HepG2 (cell line): ENCODE data around the gene AFG1L.

Source experiments
- CAMTA2 ChIP-seq: sonication (generic); formaldehyde crosslinking; IDR thresholded peaks from 2 replicates; pipeline ENCODE4 v1.4.0; 2020; ENCODE audit warnings: mild to moderate bottlenecking, missing genetic modification reagents, borderline replicate concordance
- HDAC1 ChIP-seq: sonication (generic); formaldehyde crosslinking; IDR thresholded peaks from 2 replicates; pipeline ENCODE4 v1.5.1; 2020; ENCODE audit warnings: mild to moderate bottlenecking, missing genetic modification reagents
- NR1H2 ChIP-seq: sonication (generic); formaldehyde crosslinking; IDR thresholded peaks from 2 replicates; pipeline ENCODE4 v1.8.1; 2022; ENCODE audit warnings: low read depth, missing genetic modification reagents, borderline replicate concordance
- THRA ChIP-seq: sonication (generic); formaldehyde crosslinking; IDR thresholded peaks from 2 replicates; pipeline ENCODE4 v1.4.0; 2020; ENCODE audit warnings: missing genetic modification reagents, borderline replicate concordance
- ZMAT3 ChIP-seq: sonication (generic); formaldehyde crosslinking; conservative IDR thresholded peaks from 2 replicates; pipeline ENCODE4 v1.7.0; 2021; ENCODE audit warnings: missing genetic modification reagents
- ZNF546 ChIP-seq: sonication (generic); formaldehyde crosslinking; conservative IDR thresholded peaks from 2 replicates; pipeline ENCODE4 v1.8.1; 2023; ENCODE audit warnings: mild to moderate bottlenecking, missing genetic modification reagents

- TF ChIP-seq CAMTA2 (CRISPR knock-in tag) (no peak), THRA (CRISPR knock-in tag) (no peak), ZNF546 (CRISPR knock-in tag) (no peak), NR1H2 (CRISPR knock-in tag) (no peak), HDAC1 (CRISPR knock-in tag) (no peak), ZMAT3 (CRISPR knock-in tag) (no peak)
Measured at GRCh38 chr6:108419474-108419873, 124.6 kb downstream of the AFG1L start.
